Sigmoid colon (tissue), 7 donors: ENCODE results near the gene PTPRT. TPM values are rescaled to one million over a fixed set of nuclear protein-coding genes. Genes with fewer than 3 reads are reported as not detected.

Experiments
- DNase-seq: peaks from one replicate; pipeline ENCODE4 v3.0.0-alpha.2; 2019
- H3K27ac ChIP-seq, 4 donors: fragments of 200-600 bp; sonication (generic); one replicate each; pipeline ENCODE4 v1.5.1; 2016 to 2019; ENCODE audit warnings: mild to moderate bottlenecking in 1 of 4
- H3K27me3 ChIP-seq, 3 donors: fragments of 200-600 bp; sonication (generic); one replicate each; pipeline ENCODE4 v1.5.1; 2019; ENCODE audit warnings: mild to moderate bottlenecking in 1 of 3
- H3K36me3 ChIP-seq, 4 donors: fragments of 200-600 bp; sonication (generic); one replicate each; pipeline ENCODE4 v1.5.1; 2016 to 2019
- H3K4me1 ChIP-seq, 4 donors: fragments of 200-600 bp; sonication (generic); one replicate each; pipeline ENCODE4 v1.5.1; 2017 to 2019
- H3K4me3 ChIP-seq, 4 donors: fragments of 200-600 bp; sonication (generic); one replicate each; pipeline ENCODE4 v1.5.1; 2017 to 2019; ENCODE audit warnings: mild to moderate bottlenecking in 2 of 4, moderate library complexity in 1 of 4
- H3K9me3 ChIP-seq, 4 donors: fragments of 200-600 bp in 3 of 4; sonication (generic) in 3 of 4; one replicate each; pipeline versions ENCODE4 v1.5.1 to v1.6.1; 2013 to 2019
- CTCF ChIP-seq, 4 experiments: fragments of 450-650 bp in 3 of 4; fragments of 200-600 bp in 1 of 4; IDR thresholded peaks; one replicate each; pipeline ENCODE4 v1.5.1; 2016 to 2019; ENCODE audit warnings: antibody characterized with exemption in 4 of 4, mild to moderate bottlenecking in 3 of 4, moderate library complexity in 2 of 4
- EP300 ChIP-seq, 4 donors: sonication (generic); formaldehyde crosslinking; IDR thresholded peaks; one replicate each; pipeline ENCODE4 v1.6.1; 2017; ENCODE audit warnings: antibody characterized with exemption in 4 of 4
- POLR2A ChIP-seq, 2 donors: fragments of 450-650 bp; IDR thresholded peaks; one replicate each; pipeline ENCODE4 v1.6.1; 2016; ENCODE audit warnings: antibody characterized with exemption in 2 of 2, mild to moderate bottlenecking in 2 of 2, moderate library complexity in 2 of 2
- POLR2AphosphoS5 ChIP-seq, 4 donors: sonication (generic); formaldehyde crosslinking; IDR thresholded peaks; one replicate each; pipeline ENCODE4 v1.6.1; 2017; ENCODE audit warnings: antibody characterized with exemption in 4 of 4
- WGBS, 2 donors: extraction: QIAGEN DNeasy Blood & Tissue Kit; methylation state at CpG; one replicate each; pipeline ENCODE4 v1.1.7; 2013; 5-methylcytosine and 5-hydroxymethylcytosine counted together
- intact Hi-C: fragments of 100-400 bp; cut with DNase I; formaldehyde crosslinking; loops from one replicate; pipeline ENCODE4 v1.15.1; 2023
- polyA plus RNA-seq, 3 donors: library from polyadenylated mRNA; stranded (reverse); fragments of 200-250 nt; gene quantifications; one replicate each; pipeline ENCODE4 v1.2.3, GENCODE V29; 2013
- total RNA-seq, 4 donors: library from RNA; depleted of rRNA; stranded (reverse); fragments of >200 nt; gene quantifications; one replicate each; pipeline ENCODE4 v1.1.0, GENCODE V29; 2016
- donor health status: healthy with polysubstance abuse.
- donor health status: Bipolar disorder and iron deficiency.
- donor health status: healthy.

Gene PTPRT
- total and polyA plus RNA-seq, 7 donors, result under 0.01 to 0.41 (median 0.12) TPM; not detected in 3

- Histone ChIP-seq H3K4me1 (no peaks in the 10 kb centered on the region), H3K27me3 (no peaks in the 10 kb centered on the region), H3K27ac (no peak overlapping the region), H3K9me3 (no peaks in the 10 kb centered on the region), H3K36me3 (no peaks in the 10 kb centered on the region), H3K4me3 (no peak overlapping the region)
- 72 to 79% methylated on average over 8 of the region's 8 CpGs for WGBS, 2 donors
- intact Hi-C loops, result no loop called here
- DNase-seq, result no peak
- TF ChIP-seq EP300 (IDR thresholded peaks at IDR 0.05) (no peak), POLR2A (IDR thresholded peaks at IDR 0.05) (no peak), CTCF (IDR thresholded peaks at IDR 0.05) (no peak), POLR2AphosphoS5 (IDR thresholded peaks at IDR 0.05) (no peak)
Observed at GRCh38 chr20:42113236-42113635, 1076.5 kb downstream of the PTPRT start.

GRCh38 chr20:42112161-42112560, 1077.5 kb downstream of the PTPRT start:
- no peaks in the 10 kb centered on the region for H3K36me3 ChIP-seq
- WGBS, 2 donors, result 81 to 86% methylated on average over 5 of the region's 5 CpGs
- no peak overlapping the region for H3K27ac ChIP-seq
- H3K4me3 ChIP-seq, result no peak overlapping the region
- no peaks in the 10 kb centered on the region for H3K4me1 ChIP-seq
- intact Hi-C loops, result no loop called here
- no peak for TF ChIP-seq POLR2A (IDR thresholded peaks at IDR 0.05)
- no peak for TF ChIP-seq POLR2AphosphoS5 (IDR thresholded peaks at IDR 0.05)
- no peak for TF ChIP-seq CTCF (IDR thresholded peaks at IDR 0.05)
- no peak for TF ChIP-seq EP300 (IDR thresholded peaks at IDR 0.05)
- H3K9me3 ChIP-seq, result no peaks in the 10 kb centered on the region
- H3K27me3 ChIP-seq, result no peaks in the 10 kb centered on the region
- no peak for DNase-seq

DNA sequence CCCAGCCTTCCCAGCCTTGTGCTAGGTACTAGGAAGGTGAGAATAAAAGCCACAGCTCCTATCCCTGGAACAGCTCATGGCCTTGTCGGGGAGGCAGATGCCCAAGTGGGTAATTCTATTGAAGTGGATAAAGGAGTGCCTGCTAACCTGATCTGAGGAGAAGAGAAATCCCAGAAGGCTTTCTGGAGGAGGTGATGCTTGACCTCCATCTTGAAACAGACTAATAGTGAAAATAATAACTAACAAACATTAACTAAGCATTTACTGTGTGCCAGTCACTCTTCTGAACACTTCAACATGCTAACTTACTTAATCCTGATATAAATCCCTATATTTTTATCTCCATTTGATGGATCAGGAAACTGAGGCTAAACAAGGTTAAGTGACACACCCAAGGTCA, 1078.4 kb downstream of the PTPRT start:
- intact Hi-C loops, result no loop called here
- no peak overlapping the region for H3K4me3 ChIP-seq
- no peaks in the 10 kb centered on the region for H3K4me1 ChIP-seq
- no peak overlapping the region for H3K27ac ChIP-seq
- no peak for DNase-seq
- WGBS, 2 donors, result 82 to 85% methylated on average over 1 of the region's 1 CpG
- no peaks in the 10 kb centered on the region for H3K27me3 ChIP-seq
- no peaks in the 10 kb centered on the region for H3K9me3 ChIP-seq
- TF ChIP-seq EP300 (IDR thresholded peaks at IDR 0.05) (no peak), POLR2AphosphoS5 (IDR thresholded peaks at IDR 0.05) (no peak), CTCF (IDR thresholded peaks at IDR 0.05) (no peak), POLR2A (IDR thresholded peaks at IDR 0.05) (no peak)
- no peaks in the 10 kb centered on the region for H3K36me3 ChIP-seq

GRCh38 chr20:42110301-42110700, 1079.4 kb downstream of the PTPRT start:
- H3K4me1 ChIP-seq, result no peaks in the 10 kb centered on the region
- H3K4me3 ChIP-seq, result no peak overlapping the region
- no peaks in the 10 kb centered on the region for H3K27me3 ChIP-seq
- no peaks in the 10 kb centered on the region for H3K9me3 ChIP-seq
- intact Hi-C loops, result no loop called here
- TF ChIP-seq POLR2AphosphoS5 (IDR thresholded peaks at IDR 0.05) (no peak), CTCF (IDR thresholded peaks at IDR 0.05) (no peak), EP300 (IDR thresholded peaks at IDR 0.05) (no peak)
- DNase-seq, result no peak
- H3K27ac ChIP-seq, result no peak overlapping the region
- no peaks in the 10 kb centered on the region for H3K36me3 ChIP-seq
- WGBS, 2 donors, result 69 to 77% methylated on average over 15 of the region's 15 CpGs

- Histone ChIP-seq H3K4me3 (no peak overlapping the region), H3K36me3 (no peaks in the 10 kb centered on the region), H3K27me3 (no peaks in the 10 kb centered on the region), H3K27ac (no peak overlapping the region), H3K4me1 (no peaks in the 10 kb centered on the region), H3K9me3 (no peaks in the 10 kb centered on the region)
- TF ChIP-seq POLR2AphosphoS5 (IDR thresholded peaks at IDR 0.05) (no peak), POLR2A (IDR thresholded peaks at IDR 0.05) (no peak), CTCF (IDR thresholded peaks at IDR 0.05) (no peak), EP300 (IDR thresholded peaks at IDR 0.05) (no peak)
- intact Hi-C loops, result no loop called here
- no peak for DNase-seq
- WGBS, 2 donors, result 89 to 94% methylated on average over 12 of the region's 12 CpGs
Observed at GRCh38 chr20:42102000-42102399, 1087.7 kb downstream of the PTPRT start.
